ENCODE measurements around the gene NECTIN1. TPM values are rescaled to one million over a fixed set of nuclear protein-coding genes. Genes with fewer than 3 reads are reported as not detected.
A peak's percentile ranks its signal among the peaks of the same experiment; 100 is the strongest.

NECTIN1 gene
- total and polyA plus RNA-seq, 2 of the 13 experiments (the other 11 are each of a cell fraction or from before 2014, with no cell fraction given) = 3.9 to 7.3 TPM

DNA sequence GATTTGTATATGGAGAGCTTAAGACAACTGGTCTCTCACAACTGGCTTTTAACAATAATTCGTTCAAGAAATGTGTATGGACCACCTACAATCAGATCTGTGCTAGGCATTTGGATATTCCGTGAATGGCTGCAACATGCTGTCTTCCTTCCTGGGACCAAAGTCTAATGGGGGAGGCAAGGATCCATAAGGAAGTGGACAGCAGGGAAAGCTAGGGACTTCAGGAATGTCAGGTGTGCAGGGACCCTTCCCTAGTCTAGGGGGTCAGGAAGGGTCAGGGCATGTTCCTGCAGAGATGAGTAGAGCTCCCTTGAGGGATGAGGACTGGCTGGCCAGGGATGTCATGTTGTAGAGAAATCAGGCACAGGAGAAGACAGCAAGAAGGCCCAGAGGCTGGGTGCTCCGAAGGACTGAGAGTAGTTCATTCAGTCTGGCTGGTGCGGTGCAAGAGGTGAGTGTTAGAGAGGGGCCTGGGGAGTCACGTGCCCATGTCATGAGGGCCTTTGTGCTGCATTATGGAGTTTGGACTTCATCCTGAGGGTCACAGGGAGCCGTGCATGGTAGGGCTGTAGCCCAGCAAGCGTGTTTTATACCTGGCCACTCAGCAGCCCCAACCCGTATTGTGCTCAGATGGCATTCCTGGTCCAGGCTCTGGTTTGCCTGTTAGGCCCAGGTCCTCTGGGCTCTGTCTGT lies 8.5 kb upstream of the NECTIN1 start:
- WGBS (ENCODE audit: low lambda C conversion rate) = 21% methylated on average over 5 of the region's 8 CpGs
- H3K27me3 ChIP-seq (ENCODE audit: control insufficient read depth in 1 of 2, insufficient read depth in 2 of 2, low read length in 2 of 2) = peaks cover 5 to 64% of the 10 kb centered on the region in 2 experiments; a peak in 3 of 5 replicates
- no peaks in the 10 kb centered on the region for H3K9me3 ChIP-seq (ENCODE audit: low read length)
- intact Hi-C loops (cut with micrococcal nuclease; ENCODE audit: unreplicated experiment) = no loop called here
- no peak for TF ChIP-seq SOX6 (IDR thresholded peaks at IDR 0.05)
- 0 out of 2 replicates have a peak, but pooled peaks have one; percentile 16 for TF ChIP-seq SOX6 (CRISPR knock-in tag; IDR thresholded peaks at IDR 0.05)
- TF ChIP-seq NR3C1 (CRISPR knock-in tag; IDR thresholded peaks at IDR 0.05) = no peak
- TF ChIP-seq ZNF563 (CRISPR knock-in tag; IDR thresholded peaks at IDR 0.05) = no peak
- no peak for TF ChIP-seq YY1 (IDR thresholded peaks at IDR 0.05; ENCODE audit: insufficient read depth, insufficient replicate concordance, low read depth, low read length)
- TF ChIP-seq MAFG (CRISPR knock-in tag; IDR thresholded peaks at IDR 0.05) = no peak
- TF ChIP-seq SKI (IDR thresholded peaks at IDR 0.05; ENCODE audit: partially characterized antibody) = no peak
- TF ChIP-seq HNF4G (IDR thresholded peaks at IDR 0.05; ENCODE audit: borderline replicate concordance, low read depth, low read length) = 0 out of 2 replicates have a peak, but pooled peaks have one; percentile 16
- TF ChIP-seq HNF4G (CRISPR knock-in tag; IDR thresholded peaks at IDR 0.05; ENCODE audit: borderline replicate concordance, low read depth) = no peak
- no peak for TF ChIP-seq HDAC6 (IDR thresholded peaks at IDR 0.05; ENCODE audit: low read depth, low read length)
- no peak for TF ChIP-seq ZNF30 (CRISPR knock-in tag; IDR thresholded peaks at IDR 0.05)
- TF ChIP-seq HNF4A (CRISPR knock-in tag; IDR thresholded peaks at IDR 0.05) = peak; percentile 62
- peak; percentile 54; the same call in 1 of the 2 replicates for TF ChIP-seq USF2 (IDR thresholded peaks at IDR 0.05; ENCODE audit: low read depth, low read length)
- TF ChIP-seq USF2 (CRISPR knock-in tag; IDR thresholded peaks at IDR 0.05; ENCODE audit: borderline replicate concordance) = peak; percentile 66; the same call in 1 of the 2 replicates
- TF ChIP-seq BRCA1 (CRISPR knock-in tag; IDR thresholded peaks at IDR 0.05) = no peak
- TF ChIP-seq BHLHE40 (IDR thresholded peaks at IDR 0.05; ENCODE audit: low read length) = peak; percentile 72; the same call in 1 of the 2 replicates
- ATAC-seq (peak; percentile 8; the same call in 2 of the 3 replicates), FAIRE-seq (no peak), DNase-seq (ENCODE audit: low spot score) (no peak)
- BruUV-seq (replicated peaks) = no TSS peak
- H3K4me1 ChIP-seq (ENCODE audit: insufficient read depth, low read length) = peaks cover 18% of the 10 kb centered on the region
- POLR2A ChIA-PET = no interaction called here
- no peak overlapping the region for H3K27ac ChIP-seq (ENCODE audit: extremely low read length, insufficient read depth, low read length)
- no peak overlapping the region for H3K4me3 ChIP-seq (replicated peaks in 1 of 3; ENCODE audit: insufficient read depth in 1 of 3, low read depth in 2 of 3, low read length in 3 of 3)
- CTCF ChIA-PET (ENCODE audit: low intra/inter-chr PET ratio, low total read pairs) = no interaction called here
- H3K36me3 ChIP-seq (replicated peaks in 1 of 2; ENCODE audit: control insufficient read depth in 1 of 2, insufficient read depth in 2 of 2, low read length in 2 of 2) = no peaks in the 10 kb centered on the region
- in situ Hi-C loops (cut with HindIII; ENCODE audit: extremely low pct_ligation_motif_present, low pct_unique_long_range_greater_than_20kb) = loop anchor here (5.0 kb wide), 2 partner anchors 60 to 255 kb away; no protein-coding TSS in a partner anchor
- H4K20me1 ChIP-seq (ENCODE audit: insufficient read depth, low read length) = no peaks in the 10 kb centered on the region
- H3K4me2 ChIP-seq (ENCODE audit: low read depth, low read length) = peak overlapping the region; percentile 6; the same call in 1 of the 2 replicates
- H2AFZ ChIP-seq (ENCODE audit: low read length) = no peak overlapping the region
- no peak overlapping the region for H3K9ac ChIP-seq (ENCODE audit: insufficient read depth, low read depth, low read length)
- H3K79me2 ChIP-seq (ENCODE audit: insufficient read depth, low read length) = no peaks in the 10 kb centered on the region

Data from HepG2 (cell line).